Neural cell (in vitro differentiated cells): ENCODE data around the gene LINC00237. TPM values are rescaled to one million over a fixed set of nuclear protein-coding genes. Genes with fewer than 3 reads are reported as not detected.

Experiments
- H2AFZ ChIP-seq: fragments of 200-600, 300-800 bp; sonication (generic), shearing (Covaris generic); 2 replicates; pipeline ENCODE4 v1.6.0; 2014; ENCODE audit warnings: low read depth, mild to moderate bottlenecking, antibody characterized with exemption, low read length, moderate library complexity
- H3F3A ChIP-seq: fragments of 200-600 bp; shearing (Covaris generic); 2 replicates; pipeline ENCODE4 v1.6.1; 2016; ENCODE audit warnings: mild to moderate bottlenecking, moderate library complexity, mixed read lengths, antibody characterized with exemption, low read length; ENCODE audit not compliant: insufficient read depth, poor library complexity, severe bottlenecking
- H3K27ac ChIP-seq: fragments of 200-600, 300-800 bp; sonication (generic), shearing (Covaris generic); 2 replicates; pipeline ENCODE4 v1.5.1; 2014; ENCODE audit warnings: mild to moderate bottlenecking, low read length, moderate library complexity
- H3K27me3 ChIP-seq: fragments of 300-800, 200-600 bp; sonication (generic), shearing (Covaris generic); 2 replicates; pipeline ENCODE4 v1.6.0; 2014; ENCODE audit warnings: mild to moderate bottlenecking, low read depth, low read length, moderate library complexity; ENCODE audit not compliant: insufficient read depth
- H3K36me3 ChIP-seq: fragments of 300-800, 200-600 bp; sonication (generic), shearing (Covaris generic); 2 replicates; pipeline ENCODE4 v1.5.1; 2014; ENCODE audit warnings: mild to moderate bottlenecking, antibody characterized with exemption, low read length, moderate library complexity; ENCODE audit not compliant: insufficient read depth
- H3K4me2 ChIP-seq: fragments of 300-800, 200-600 bp; sonication (generic), shearing (Covaris generic); 2 replicates; pipeline ENCODE4 v1.6.0; 2014; ENCODE audit warnings: mild to moderate bottlenecking, low read length
- H3K4me3 ChIP-seq: fragments of 300-800, 200-600 bp; sonication (generic), shearing (Covaris generic); 2 replicates; pipeline ENCODE4 v1.5.1; 2014; ENCODE audit warnings: mild to moderate bottlenecking, low read length, moderate library complexity
- H3K79me2 ChIP-seq: fragments of 200-600 bp; shearing (Covaris generic); replicated peaks from 2 replicates; pipeline ENCODE4 v1.6.0; 2014; ENCODE audit warnings: mild to moderate bottlenecking, low read length, moderate library complexity; ENCODE audit not compliant: insufficient read depth
- H3K9ac ChIP-seq: fragments of 300-800, 200-600 bp; sonication (generic), shearing (Covaris generic); 2 replicates; pipeline ENCODE4 v1.6.1; 2016; ENCODE audit warnings: mild to moderate bottlenecking, low read length, mixed read lengths
- H3K9me2 ChIP-seq: fragments of 200-600 bp; shearing (Covaris generic); 2 replicates; pipeline ENCODE4 v1.6.1; 2016; ENCODE audit warnings: mild to moderate bottlenecking, low read length, mixed read lengths; ENCODE audit not compliant: insufficient read depth
- H3K9me3 ChIP-seq: fragments of 200-600, 300-800 bp; sonication (generic), shearing (Covaris generic); 2 replicates; pipeline ENCODE4 v1.6.1; 2016; ENCODE audit warnings: mild to moderate bottlenecking, mixed run types, low read length, moderate library complexity, mixed read lengths
- H4K20me1 ChIP-seq: fragments of 200-600 bp; shearing (Covaris generic); 2 replicates; pipeline ENCODE4 v1.6.1; 2016; ENCODE audit warnings: mild to moderate bottlenecking, mixed run types; ENCODE audit not compliant: insufficient read depth
- CTCF ChIP-seq: fragments of 450-650 bp; IDR thresholded peaks from 2 replicates; pipeline ENCODE4 v1.5.1; 2014; ENCODE audit warnings: antibody characterized with exemption, mild to moderate bottlenecking, moderate library complexity; ENCODE audit not compliant: poor library complexity, severe bottlenecking
- EZH2 ChIP-seq: fragments of 200-600, 300-800 bp; shearing (Covaris generic), sonication (generic); IDR thresholded peaks from 2 replicates; pipeline ENCODE4 v1.6.1; 2014; ENCODE audit warnings: antibody characterized with exemption, low read length, borderline replicate concordance, mild to moderate bottlenecking; ENCODE audit not compliant: insufficient read depth, poor library complexity, severe bottlenecking
- MXI1 ChIP-seq: fragments of 450-650 bp; conservative IDR thresholded peaks from 2 replicates; pipeline ENCODE4 v1.6.1; 2014; ENCODE audit warnings: antibody characterized with exemption, mild to moderate bottlenecking; ENCODE audit not compliant: poor library complexity, severe bottlenecking
- POLR2AphosphoS5 ChIP-seq: IDR thresholded peaks from 2 replicates; pipeline ENCODE4 v1.6.1; 2012
- RAD21 ChIP-seq: fragments of 450-650 bp; conservative IDR thresholded peaks from 2 replicates; pipeline ENCODE4 v1.6.1; 2014; ENCODE audit warnings: antibody characterized with exemption, mild to moderate bottlenecking, moderate library complexity
- REST ChIP-seq: IDR thresholded peaks from 2 replicates; pipeline ENCODE4 v1.6.1; 2012; ENCODE audit warnings: borderline replicate concordance
- SMC3 ChIP-seq: fragments of 450-650 bp; conservative IDR thresholded peaks from 2 replicates; pipeline ENCODE4 v1.6.1; 2014; ENCODE audit warnings: antibody characterized with exemption, mild to moderate bottlenecking, moderate library complexity; ENCODE audit not compliant: poor library complexity
- TAF1 ChIP-seq: IDR thresholded peaks from 2 replicates; pipeline ENCODE4 v1.6.1; 2012; ENCODE audit warnings: low read depth
- polyA plus RNA-seq: library from polyadenylated mRNA; depleted of rRNA; stranded (reverse); fragments of >200 nt; gene quantifications from 2 replicates; pipeline ENCODE4 v1.2.3, GENCODE V29; 2014

Gene LINC00237
- polyA plus RNA-seq, 1 donor from 2014 or later: not detected

- Histone ChIP-seq H3K79me2 (no peaks in the 10 kb centered on the region), H3K36me3 (no peaks in the 10 kb centered on the region), H3F3A (no peaks in the 10 kb centered on the region), H3K4me2 (no peak overlapping the region), H3K9me3 (no peaks in the 10 kb centered on the region), H3K9me2 (no peaks in the 10 kb centered on the region), H4K20me1 (no peaks in the 10 kb centered on the region), H2AFZ (no peak overlapping the region), H3K27ac (no peak overlapping the region), H3K27me3 (no peaks in the 10 kb centered on the region), H3K4me3 (no peak overlapping the region), H3K9ac (no peak overlapping the region)
- TF ChIP-seq REST (no peak), RAD21 (no peak), POLR2AphosphoS5 (no peak), TAF1 (no peak), MXI1 (no peak), CTCF (no peak), EZH2 (no peak)
Measured at GRCh38 chr20:21154692-21155091, 48.5 kb upstream of the LINC00237 start.

- no peak overlapping the region for H3K27ac ChIP-seq
- H3K4me3 ChIP-seq: no peak overlapping the region
- no peak overlapping the region for H3K4me2 ChIP-seq
- H3K9me2 ChIP-seq: no peaks in the 10 kb centered on the region
- no peaks in the 10 kb centered on the region for H3F3A ChIP-seq
- H3K36me3 ChIP-seq: no peaks in the 10 kb centered on the region
- H3K27me3 ChIP-seq: no peaks in the 10 kb centered on the region
- TF ChIP-seq RAD21 (no peak), EZH2 (no peak), SMC3 (no peak), REST (no peak)
- no peaks in the 10 kb centered on the region for H4K20me1 ChIP-seq
- H2AFZ ChIP-seq: no peak overlapping the region
- H3K79me2 ChIP-seq: no peaks in the 10 kb centered on the region
- no peak overlapping the region for H3K9ac ChIP-seq
- H3K9me3 ChIP-seq: no peaks in the 10 kb centered on the region
Measured at GRCh38 chr20:21151791-21152190, 45.6 kb upstream of the LINC00237 start.
